DMS53 treated with DMSO at 0.1 percent for 48 hours (cell line): ENCODE results near the gene SEZ6.

Experiments used
- DNase-seq: peaks from one replicate; lab custom pipeline; 2025; ENCODE audit not compliant: unreplicated experiment; lab: John Stamatoyannopoulos, UW

SEZ6 gene

DNA sequence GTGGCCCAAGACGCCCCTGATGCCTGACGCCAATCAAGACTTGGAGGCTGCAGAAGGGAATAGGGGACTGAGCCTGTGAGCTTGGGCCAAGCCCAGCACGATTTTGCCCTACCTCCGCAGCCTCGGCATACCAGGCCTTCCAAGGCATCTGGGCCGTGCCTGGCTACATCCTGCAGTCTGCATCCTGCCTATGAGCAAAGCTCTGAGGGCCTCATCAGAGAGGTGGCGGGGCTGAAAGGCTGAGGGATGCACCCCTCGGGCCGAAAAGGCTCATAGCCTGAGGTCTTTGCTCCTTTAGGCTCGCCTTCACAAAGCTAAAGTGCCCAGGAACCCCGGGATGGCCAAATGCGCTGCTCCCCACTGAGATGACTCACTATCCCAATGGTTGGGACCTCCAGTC lies 2.5 kb downstream of the SEZ6 start:
- DNase-seq, result no peak

- no peak for DNase-seq
Measured at GRCh38 chr17:29002811-29003210, 3.0 kb downstream of the SEZ6 start.

DNA sequence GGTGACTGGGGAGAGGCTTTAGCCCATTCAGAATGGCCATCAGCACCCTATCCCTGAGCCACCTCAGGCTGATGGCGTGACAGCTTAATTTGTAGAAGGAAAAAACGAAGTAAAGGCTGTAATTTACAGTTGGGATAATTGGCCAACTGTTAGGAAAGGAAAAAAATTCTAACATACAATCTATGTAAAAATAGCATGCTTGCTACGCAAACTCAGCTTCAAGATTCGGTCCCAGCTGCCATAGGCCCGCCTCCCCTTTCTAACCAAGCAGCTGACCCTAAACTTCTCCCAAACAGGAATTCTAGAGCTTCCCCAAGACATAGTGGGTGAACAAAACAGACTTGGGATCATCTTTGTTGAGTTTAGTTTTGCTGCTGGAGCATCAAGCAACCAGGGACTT lies 4.9 kb downstream of the SEZ6 start:
- DNase-seq, result no peak

GRCh38 chr17:28999206-28999605 lies 6.6 kb downstream of the SEZ6 start:
- no peak for DNase-seq

GRCh38 chr17:28997806-28998205 lies 8.0 kb downstream of the SEZ6 start:
- no peak for DNase-seq

- no peak for DNase-seq
Measured at GRCh38 chr17:28996554-28997096, 9.2 kb downstream of the SEZ6 start.

DNA sequence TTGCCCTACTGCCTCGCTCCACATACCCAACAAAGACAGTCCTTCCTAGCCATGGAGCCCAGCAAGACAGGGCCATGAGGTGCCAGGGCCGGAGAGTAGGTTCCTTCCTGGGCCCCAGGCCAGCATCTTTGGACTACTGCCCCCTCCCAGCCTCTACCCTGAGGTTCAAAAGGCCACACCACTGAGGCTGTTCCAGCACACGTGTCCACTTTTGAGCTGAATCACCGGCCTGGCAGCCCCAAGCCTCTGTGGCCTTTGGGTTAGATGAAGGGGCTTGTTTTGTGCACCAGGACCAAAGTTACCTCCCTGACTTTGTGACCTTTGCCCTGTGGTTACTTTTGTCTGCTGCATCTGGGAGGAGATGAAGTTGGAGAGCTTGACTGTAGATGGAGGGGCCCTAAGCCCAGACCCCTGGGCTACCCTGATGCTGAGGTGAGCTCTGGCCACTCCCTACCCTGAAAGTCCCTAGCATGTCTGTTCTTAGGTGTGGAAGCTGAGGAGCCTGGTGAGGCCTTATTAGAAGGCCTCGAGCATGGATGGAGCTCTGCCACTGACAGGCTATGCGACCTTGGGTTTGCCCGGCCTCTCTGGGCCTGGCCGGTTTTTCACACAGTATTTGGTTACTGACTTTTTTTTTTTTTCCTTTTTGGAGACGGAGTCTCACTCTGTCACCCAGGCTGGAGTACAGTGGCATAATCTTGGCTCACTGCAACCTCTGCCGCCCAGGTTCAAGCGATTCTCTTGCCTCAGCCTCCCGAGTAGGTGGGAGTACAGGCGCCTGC lies 12.0 kb downstream of the SEZ6 start:
- DNase-seq, result no peak

DNA sequence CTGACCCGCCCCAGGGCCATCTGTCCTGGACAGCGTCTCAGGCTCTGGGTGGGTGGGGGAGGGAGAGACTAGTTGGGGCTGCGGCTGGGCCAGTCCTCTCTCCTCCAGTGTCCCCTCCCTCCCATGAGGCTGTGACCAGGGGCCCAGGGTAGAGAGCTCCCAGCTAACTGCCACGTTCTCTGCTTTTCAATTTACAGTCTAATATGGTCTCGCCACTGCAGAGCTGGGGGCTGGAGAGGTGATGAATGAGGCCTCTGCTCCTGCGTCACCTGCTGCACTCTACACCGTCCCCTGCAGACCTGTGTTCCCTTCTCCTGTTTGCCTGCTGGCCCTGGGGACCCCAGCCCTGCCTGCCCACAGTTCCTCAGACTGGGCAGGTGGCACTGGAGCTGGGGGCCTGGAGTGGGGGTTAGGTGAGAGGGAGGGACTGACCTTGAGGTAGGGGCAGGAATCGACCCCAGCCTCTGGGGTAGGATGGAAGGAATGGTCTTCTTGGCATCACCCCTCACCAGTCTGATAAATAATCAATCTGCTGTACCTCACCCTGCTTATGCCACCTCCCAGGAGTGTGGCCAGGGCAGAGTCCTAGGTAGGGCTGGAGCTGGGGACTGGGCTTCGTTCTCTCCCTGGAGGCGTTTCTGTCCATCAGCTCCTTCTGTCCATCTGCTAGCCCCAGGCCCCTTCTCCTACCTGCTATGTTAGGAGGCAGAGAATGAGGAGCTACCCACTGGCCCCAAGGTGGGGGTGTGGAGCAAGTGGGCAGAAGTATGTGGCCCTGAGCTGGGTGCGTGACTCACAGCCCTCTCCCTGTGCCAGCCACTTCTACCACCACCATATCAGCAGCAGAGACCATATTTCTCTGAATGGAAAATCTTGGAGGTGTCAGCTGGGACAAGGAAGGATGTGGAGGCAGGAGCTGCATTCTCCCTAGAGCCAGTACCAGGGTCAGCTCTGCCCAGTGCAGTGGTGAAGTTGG lies 12.9 kb downstream of the SEZ6 start:
- no peak for DNase-seq

GRCh38 chr17:28992185-28992584 lies 13.6 kb downstream of the SEZ6 start:
- no peak for DNase-seq

DNA sequence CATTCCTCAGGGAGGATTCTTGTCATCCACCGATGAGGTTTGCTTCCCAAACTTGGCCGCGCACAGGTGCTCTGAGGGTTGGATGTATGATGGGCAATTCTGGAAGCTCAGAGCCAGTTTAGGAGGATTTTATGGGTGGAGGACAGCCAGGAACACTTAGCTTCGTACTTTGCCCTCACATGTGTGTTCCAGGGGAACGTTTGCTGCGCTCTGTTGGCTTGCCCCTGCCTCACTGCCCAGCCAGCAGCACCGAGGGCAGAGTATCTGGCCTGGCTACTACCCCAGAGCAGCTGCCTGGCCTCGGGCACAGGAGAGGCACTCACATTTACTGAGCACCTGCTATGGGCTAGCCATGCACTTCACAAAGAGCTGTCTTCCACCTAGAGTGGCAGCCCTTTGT lies 14.1 kb downstream of the SEZ6 start:
- no peak for DNase-seq

DNA sequence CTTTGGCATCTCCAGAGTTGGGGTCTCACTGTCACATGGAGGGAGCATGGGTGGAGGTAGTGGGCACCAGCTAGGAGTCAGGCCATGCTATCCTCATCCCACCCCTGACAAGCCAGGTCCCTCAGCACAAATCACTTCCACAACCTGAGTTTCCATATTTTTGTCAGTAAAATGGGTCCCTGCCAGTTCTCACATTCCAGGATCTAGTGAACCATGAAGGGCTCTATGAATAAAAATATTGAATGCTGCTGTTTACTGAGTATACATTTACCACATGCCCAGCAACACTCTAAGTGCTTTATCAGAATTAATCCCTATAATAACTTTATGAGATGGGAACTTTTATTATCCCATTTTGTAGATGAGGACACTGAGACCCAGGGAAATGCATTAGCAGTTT lies 16.8 kb downstream of the SEZ6 start:
- no peak for DNase-seq

- no peak for DNase-seq
Measured at GRCh38 chr17:28988475-28988874, 17.4 kb downstream of the SEZ6 start.

- no peak for DNase-seq
Measured at GRCh38 chr17:28986714-28987655, 18.8 kb downstream of the SEZ6 start.

DNA sequence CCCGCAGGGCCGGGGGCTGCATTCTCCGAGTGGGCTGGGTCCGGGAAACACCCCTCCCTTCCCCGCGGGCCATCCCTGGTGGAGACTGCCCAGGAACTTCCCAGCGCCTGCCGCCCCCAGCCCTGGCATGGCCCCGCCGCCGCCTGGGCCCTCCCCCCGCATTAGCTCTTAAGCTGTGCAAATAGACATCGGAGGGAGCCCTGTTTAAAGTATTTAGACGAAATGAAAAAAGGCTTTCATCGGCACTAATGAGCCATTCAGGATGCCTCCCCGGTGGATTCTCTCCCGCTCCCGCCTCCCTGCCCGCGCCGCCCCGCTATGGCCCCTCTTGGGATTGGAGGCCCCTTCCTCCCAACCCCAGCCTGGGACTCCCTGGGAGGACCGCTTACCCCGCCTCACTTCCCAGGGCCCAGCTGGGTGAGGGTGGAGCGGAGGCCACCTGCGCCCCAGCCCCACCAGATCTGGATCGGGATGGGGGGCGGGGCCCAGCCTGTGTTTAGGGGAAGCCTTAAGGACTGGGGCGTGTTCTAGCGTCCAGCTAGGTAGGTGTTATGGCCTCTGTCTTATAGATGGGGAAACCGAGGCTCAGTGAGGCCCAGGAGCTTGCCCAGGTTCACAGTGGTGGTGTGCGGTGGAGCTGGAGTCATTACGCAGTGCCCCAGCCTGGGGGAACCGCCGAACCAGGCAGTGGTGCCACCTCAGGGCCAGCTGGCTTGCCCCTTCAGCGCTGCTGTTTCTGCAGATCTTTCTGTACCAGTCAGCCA lies 19.7 kb downstream of the SEZ6 start:
- DNase-seq, result no peak

DNA sequence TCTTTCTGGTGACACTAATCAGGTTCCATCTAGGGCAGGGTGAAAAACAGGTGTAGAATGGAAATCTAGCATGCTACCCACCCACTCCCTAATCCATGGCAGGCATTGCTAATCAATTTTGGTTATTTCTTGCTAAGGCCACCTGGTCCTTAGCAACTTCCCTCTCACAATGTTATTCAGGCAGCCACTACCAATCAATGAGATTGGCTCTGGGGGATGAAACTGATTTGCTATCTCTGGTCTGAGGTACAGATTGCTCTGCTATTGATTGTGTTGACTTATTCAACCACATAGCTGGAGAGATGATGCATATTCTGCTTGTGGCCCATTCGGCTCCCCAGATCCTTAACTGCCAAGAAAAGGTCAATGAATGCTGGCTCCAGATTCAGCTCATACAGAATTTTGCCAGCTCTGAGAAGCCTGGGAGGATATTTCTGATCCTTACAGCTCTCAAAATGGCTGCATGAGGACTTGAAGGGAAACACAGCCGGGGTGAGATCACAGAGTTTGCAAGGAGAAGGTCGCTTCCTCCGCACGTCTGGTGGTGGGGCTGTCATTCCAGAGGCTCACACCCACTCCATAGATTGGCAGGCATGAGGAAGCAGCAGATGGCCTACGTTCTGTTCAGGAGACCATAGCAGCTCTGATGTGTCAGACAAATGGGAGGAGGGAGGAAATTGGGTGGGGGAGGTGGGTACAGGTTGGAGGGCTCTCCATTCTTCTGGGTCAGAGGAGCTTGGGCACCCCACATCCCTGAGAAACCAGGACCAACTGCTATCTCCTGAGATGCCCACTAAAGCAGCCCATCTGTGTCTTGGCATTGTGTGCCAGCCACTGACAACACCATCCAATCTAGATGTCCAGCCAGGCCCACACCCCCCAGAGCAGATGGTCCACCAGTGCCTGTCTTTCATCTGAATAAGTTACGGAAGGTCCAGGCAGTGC lies 22.3 kb downstream of the SEZ6 start:
- no peak for DNase-seq

DNA sequence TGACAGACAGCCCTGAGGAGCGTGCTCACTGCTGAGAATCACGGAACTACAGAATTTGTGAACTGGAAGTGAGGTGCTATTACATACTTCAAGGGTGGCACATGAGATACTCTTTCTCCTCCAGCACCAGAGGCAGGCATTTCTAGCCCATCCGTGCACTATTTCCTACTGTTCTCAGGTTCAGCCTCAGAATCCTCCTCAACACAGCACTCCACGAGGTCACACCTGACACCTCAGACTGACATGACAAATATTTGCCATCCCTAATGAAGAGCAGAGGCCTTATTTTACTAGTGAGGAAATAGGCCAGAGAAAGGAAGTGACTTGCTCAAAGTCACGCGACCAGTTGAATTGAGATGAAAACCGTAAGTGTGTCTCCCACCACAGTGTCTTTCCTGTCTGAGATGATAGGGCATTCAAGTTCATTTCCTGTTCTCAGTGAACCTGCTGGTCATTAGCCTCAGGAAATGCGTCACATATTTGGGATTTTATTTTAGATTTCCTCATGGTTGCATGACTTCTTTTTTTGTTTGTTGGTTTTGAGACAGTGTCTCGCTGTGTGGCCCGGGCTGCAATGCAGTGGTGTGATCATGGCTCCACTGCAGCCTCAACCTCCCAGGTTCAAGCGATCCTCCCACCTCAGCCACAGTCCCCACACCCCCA lies 23.6 kb downstream of the SEZ6 start:
- no peak for DNase-seq

GRCh38 chr17:28978356-28978964 lies 27.4 kb downstream of the SEZ6 start:
- no peak for DNase-seq
